HPDE6-E6E7 (cell line): ENCODE measurements around the gene PWP1.

Experiments used
- DNase-seq: peaks from one replicate; pipeline ENCODE4 v3.0.0; 2011; ENCODE audit warnings: missing footprints; ENCODE audit errors: extremely low spot score

Gene PWP1

DNA sequence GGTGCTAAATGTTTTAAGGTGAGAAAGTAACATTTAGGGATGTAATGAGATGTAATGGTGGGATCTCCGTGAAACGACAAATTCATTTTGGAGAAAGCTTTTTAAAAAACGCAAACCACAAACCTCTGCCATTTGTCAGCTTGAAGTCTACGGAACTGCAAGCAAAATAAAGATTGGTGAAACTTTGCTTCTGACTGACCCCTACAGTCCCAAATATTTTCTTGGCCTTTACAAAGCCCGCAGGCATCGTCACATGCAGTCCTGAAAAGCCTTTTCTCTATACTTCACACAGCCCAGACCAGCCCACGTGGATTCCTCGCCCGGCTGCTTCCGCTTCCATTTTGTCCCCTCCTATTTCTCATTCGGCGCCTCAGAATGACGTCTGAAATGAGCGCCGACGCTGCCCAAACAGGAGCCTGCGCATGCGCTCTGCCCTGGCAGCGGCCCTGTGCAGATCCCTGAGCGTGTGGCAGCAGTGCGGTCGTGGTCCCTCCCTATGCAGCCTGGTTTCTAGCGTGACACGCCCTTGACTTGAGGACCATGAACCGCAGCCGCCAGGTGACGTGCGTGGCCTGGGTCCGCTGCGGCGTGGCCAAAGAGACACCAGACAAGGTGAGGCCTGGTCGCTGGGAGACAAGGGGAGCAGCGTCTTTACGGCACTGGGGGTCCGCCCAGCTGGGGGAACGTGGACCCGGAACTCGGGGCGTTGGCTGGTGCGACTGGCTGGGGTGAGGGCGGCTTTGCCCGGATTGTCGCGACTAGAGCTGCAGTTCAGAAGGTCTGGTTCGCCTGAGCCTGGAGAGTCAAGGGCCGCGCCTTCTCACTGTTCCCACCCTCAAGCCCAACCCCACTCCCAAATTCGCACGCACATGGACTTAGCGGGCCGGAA is at the start of gene PWP1:
TSS of gene PWP1 (plus strand) at position 440 of the 889 bp plus-strand sequence. CDS start at position 541, 101 bp downstream.
- DNase-seq, result peak; percentile 94

DNA sequence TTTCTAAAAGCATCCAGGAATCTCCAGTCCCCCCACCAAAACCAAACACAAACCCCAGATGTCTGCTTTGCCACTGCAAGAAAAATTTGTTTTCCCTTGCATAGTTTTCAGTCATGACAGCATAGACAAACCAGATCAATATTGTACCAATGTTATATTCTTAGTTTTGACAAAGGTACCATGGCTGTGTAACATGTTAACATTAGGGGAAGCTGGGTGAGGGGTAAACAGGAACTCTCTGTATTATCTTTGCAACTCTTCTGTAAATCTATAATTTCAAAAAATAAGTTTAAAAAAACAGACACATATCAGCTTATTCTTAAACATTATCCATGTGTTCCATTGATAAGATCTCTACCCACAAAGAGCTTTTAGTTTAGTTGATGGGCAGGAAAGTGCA is 44.4 kb upstream of the PWP1 start:
- no peak for DNase-seq

DNA sequence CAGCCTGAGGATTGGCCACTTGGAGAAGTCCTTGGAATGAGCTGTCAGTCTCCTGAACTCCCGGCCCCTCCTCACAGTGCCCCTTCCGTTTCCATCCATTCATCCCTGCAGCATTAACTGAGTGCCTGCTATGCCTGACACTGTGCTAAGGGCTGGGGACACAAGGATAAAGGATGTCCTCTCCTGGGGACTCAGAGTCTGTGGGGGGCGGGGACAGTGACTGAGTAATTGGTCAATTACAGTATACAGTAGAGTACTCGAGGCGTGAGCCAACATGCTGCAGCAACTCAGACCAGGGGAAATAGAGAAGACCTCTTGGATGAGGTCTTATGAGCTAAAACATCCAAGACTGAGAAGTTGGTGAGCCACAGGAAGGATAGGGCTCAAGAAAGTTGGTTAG is 43.4 kb upstream of the PWP1 start:
- DNase-seq, result no peak

DNA sequence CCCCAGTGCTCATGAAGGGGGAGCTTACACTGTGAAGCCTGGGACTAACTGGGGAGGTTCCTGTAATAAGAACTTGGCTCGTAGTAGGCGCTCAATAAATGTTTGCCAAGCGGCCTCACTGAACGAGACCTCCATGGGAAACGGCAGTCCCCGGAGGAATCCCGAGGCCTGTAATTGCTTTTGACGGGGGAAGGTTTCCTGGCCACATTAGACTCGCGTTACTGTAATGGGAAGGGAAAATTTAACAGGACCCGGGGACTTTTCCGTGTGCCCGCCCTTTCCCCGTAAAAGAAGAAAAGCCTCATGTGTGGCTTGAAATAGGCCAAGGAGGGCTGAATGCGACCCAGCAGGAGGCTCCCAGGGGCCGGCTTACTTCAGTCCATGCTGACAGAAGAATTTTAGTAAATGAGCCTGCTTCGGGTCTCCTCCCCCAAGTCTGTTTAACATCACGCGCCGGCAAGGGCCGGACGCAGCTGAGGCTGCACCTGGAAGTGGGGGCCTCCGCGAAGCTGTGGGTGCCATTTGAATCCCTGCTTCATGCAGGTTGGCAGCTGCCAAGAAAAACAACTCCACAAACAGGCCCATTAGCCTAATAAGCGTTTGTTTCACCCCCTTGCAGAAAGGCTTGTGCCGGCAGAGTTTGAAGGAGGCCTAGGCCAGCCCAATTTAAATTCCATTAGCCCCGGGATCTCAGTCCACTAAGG is 39.8 kb upstream of the PWP1 start:
- no peak for DNase-seq

DNA sequence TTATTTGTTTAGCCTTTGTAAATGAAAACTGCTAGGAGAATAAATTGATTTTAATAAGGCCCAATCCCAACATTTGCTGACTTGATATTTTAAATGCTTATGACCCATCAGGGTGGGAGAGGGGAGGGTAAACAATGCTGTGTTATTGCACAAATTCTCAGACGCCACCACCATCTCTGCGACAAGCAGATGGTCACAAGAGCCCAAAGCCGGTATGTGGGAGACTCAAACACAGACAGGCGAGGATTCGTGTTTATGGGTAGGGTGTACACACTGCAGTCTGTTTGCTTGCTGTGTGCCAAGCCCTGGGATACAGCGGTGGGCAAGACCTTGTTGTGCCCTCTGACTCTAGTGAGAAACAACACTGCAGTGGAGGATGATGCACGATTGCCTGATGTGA is 39.2 kb upstream of the PWP1 start:
- DNase-seq, result no peak

DNA sequence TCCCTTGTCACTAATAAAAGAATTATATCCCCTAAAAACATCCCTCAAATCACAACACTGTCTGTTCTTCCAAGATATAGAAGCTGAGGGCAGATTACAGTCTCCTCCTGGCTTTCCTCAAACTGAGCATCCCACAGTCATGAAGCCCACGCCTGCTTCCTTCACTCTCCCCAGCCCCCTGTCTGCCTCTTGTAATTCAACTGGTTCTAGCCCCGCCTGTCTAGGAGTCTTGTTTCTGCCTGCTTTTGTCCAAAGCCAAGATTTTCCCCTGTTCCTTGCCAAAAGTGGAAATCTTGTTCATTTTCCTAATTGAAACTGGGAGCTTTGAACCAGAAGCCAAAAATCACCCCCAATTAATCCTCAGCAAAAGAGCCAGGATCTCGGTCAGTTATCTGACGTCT is 35.9 kb upstream of the PWP1 start:
- DNase-seq, result no peak

DNA sequence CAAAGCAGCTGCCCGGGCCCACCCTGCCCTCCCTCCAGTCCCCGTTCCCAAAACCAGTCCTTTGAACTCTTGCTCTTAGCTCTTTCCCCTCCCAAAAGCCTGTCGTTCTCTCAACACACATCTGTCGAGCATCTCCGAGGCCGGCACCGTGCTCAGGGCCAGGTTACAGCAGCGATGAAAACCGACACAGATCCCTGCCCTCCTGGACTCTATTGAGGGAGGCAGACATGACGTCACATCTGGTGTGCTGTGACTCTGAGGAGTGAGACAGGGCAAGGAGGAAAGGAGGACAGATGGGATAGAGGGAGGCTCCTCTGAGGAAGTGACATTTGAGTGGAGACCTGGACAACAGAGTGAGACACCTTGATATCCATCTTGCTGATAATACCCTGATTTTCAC is 34.6 kb upstream of the PWP1 start:
- DNase-seq, result no peak

DNA sequence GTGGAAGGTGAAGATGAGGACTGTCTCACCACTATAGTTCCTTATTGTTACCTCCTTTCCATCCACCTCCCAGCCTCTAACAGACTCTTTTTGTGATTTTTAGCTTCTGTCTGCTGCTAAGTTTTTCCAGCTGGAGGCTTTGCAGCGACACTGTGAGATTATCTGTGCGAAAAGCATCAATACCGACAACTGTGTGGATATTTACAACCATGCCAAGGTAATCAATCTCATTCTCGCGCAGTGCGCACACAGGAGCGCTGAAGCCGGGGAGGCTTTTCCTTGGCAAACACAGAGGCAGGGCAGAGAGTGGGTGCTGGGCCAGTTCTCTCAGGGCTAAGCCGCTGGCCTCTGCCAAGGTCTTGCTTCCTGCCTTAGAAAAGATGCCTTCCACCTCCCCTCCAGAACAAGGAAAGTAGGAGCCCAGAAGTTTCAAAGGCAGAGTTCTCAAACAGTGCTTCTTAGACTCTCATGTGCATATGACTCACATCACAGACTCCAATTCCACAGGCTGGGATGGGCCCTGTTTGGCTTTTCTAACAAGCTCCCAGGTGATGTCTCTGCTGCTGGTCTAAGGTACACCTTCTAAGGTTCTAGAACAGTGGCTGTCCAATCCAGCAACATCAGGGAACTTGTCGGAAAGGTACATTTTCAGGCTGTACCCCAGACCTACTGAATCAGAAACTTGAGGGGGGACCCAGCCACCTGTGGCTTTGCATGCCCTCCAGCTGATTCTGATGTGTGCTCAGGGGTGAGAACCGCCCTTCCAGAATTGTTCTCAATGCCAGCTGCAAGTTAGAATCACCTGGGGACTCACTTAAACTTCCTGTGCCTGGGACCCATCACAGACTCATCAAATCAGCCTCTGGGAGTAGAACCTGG is 33.8 kb upstream of the PWP1 start:
- DNase-seq, result no peak

DNA sequence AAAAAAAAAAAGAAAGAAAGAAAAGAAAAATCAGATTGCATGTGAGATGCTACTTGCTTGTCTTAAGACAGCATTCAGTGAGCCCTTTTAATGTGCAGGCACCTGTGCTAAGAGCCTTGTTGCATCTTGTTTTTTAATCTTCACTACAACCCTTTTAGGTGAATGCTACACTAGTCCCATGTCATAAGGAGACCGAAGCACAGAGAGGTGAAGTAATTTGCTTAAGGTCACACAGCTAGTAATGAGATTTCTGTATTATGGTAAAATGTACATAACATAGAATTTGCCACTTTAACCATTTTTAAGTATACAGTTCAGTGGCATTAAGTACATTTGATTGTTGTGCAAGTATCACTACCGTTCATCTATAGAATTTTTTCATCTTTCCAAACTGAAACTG is 32.1 kb upstream of the PWP1 start:
- DNase-seq, result no peak

DNA sequence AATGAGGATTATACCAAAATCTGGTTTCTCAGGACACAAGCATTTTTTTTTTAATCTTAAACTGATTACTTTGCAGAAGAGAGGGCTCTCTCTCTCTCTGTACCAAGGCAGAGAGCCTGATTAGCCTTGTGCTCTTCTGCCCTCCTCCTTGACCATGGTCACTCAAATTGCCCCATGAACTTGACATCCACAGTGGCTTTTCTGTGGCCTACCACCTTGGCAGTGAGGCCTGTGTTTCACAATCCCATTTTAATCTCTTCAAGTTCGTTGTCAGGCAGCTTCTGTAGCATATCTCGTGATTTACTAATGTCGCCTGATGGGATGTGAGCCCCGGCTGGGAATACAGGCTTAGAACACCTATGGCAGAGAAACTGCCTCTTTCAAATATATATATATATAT is 30.7 kb upstream of the PWP1 start:
- no peak for DNase-seq

DNA sequence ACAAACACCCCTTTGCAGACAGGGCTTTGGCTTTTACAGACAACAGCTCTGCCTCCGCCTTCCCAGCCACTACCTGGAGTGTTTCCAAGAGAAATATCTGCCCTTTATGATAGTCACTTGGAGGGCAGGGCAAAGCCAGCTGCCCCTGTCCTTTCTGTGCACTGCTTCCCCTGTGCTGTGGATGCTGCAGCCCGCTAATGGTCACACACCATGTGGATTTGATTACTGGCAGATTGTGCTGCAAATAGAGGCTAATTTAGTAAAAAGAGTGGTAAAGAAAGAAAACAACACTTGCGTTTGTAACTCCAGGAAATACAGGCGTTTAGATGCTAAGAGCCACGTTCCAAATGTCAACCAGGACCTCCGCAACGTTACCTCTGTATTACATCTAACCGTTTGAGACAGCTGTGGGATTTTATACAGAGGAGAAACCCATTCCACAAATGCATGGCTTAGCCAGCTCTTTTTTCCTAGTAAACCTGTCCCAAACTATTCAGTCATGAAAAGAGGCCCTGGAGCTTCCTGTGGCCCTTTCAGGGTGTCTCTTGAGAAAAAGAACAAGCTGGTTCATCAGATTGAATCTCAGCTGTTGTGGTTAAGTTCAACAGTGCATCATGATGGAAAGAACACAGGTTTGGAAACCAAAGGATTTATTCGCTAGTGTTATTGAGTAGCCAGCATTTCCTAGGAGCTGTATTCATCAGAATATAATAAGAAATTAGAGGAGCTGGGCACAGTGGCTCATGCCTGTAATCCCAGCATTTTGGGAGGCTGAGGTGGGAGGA is 30.1 kb upstream of the PWP1 start:
- no peak for DNase-seq

DNA sequence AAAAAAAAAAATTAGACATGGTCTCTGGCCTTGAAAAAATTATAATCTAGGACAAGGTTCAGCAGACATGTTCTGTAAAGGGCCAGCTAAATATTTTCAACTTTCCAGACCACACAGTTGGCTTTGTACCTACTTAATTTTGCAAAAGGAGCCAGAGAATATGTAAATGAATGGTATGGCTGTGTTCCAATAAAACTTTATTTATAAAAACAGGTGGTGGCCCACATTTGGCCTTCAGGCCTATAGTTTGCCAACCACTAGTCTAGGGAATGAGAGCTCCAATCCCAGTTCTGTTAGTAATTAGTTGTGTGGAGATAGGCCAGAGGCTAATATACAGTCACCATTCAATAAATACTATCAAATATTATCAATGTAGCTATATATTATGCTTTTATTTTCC is 29.3 kb upstream of the PWP1 start:
- DNase-seq, result no peak

DNA sequence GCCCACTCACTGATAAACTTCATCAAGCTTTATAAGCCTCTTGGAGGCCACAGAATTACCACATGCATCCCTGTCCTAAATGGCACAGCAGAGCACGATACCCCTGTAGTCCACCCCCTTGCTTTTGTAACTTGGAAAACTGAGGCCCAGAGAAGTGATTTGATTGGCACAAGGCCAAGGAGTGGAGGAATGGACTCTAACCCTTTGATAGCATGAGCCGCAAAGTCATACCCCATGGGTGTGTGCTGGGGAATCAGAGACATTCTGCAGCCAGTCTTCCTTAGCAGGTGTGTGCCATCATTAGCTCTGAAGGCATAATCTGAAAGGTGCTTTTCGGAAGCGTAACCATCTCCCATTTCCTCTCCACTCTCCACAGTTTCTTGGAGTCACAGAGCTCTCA is 28.5 kb upstream of the PWP1 start:
- no peak for DNase-seq

DNA sequence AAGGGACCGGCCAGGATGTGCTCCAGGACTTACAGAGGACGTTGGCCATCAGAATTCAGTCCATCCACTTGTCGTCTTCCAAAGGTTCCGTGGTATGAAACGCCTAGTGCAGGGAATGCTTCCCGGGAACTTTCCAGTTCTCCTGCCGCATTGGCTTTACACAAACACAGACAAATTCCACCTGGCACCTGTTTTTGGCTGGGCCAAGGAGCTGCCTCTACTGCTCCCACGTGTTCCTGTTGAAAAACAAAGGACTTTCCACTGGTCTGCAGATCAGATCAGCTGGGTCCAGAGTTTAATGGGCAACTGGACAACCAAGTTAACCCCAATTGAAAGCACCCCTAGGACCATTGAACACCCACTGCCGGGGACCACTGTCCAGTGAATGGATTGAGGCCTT is 28.0 kb upstream of the PWP1 start:
- DNase-seq, result no peak

DNA sequence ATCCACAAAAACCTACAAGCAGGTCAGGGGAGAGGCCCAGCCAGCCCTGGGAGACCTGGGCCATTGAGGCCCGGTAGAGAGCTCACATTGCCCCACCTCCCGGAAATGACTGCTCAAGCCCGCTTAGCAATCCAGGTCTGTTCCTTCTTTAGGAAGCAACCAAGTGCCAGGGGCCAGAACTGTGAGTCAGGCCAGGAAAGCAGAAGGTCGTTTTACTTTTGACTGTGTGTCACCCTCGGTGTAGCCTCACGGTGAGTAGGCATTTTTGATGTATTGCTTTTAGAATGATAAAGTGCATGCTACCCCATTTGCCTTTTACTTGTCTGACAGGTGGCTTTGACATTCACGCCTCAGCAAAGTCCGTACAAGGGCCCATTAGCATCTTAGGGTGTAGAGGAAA is 25.4 kb upstream of the PWP1 start:
- DNase-seq, result peak; percentile 71

DNA sequence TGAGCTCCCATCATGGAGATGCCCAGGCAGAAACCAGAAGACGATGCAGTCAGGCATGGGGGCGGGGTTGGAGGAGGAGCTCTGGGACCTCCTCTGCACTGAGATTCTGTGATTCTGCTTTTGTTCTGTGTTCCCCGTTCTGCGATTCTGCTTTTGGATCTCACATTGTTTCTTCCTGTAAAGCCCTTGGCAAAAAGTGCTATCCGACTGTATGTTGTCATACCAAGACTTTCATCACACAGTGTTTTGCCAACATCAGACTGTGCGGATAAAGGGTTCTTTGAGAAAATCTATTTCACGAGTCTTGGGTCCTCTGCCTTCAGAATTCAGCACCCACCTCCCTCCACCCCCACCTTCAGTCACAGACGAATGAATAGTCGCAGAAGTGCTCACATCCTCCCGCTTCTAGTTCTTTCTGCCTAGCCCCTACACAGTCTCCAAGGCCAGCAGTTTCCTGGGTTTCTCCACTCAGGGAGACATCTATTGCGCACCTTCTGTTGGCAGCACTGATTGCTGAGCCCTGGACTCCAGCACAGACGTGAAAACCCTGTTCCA is 24.7 kb upstream of the PWP1 start:
- no peak for DNase-seq

DNA sequence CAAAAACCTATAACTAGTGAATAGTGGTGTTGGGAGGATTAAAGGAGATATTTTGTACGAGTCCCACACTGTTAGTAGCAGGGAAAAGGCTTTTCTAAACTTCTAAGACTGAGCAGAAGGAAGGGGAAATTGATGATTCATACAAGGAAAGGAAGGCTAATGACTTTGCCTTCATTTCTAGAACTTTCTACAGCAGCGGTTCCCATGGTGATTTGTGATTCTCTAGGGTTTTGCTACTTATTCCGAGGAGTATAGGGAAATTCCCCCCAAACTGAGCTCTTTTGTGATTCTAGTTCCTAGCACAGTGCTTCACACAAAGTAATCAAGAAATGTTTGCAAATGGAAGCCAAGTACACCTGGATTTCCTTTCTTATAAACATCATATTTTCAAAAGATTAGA is 23.8 kb upstream of the PWP1 start:
- no peak for DNase-seq

DNA sequence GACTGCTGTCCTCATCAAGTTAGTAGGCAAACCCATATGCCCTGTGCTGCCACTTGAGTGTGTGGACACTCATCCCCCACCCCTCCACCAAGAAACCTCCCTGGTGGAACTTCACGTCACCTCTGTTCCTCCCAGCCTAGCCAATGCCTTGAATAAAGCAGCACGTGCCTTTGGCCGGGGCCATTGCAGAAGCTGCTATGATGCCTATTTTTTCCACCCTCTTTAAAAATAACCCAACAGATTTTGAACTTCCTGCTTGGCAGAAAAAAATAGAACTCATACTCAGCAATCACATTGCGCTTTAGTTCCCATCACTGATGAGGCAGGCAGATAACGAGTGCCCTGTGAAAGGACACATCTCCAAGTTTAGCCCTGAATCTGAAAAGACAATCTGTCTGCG is 23.1 kb upstream of the PWP1 start:
- DNase-seq, result no peak

DNA sequence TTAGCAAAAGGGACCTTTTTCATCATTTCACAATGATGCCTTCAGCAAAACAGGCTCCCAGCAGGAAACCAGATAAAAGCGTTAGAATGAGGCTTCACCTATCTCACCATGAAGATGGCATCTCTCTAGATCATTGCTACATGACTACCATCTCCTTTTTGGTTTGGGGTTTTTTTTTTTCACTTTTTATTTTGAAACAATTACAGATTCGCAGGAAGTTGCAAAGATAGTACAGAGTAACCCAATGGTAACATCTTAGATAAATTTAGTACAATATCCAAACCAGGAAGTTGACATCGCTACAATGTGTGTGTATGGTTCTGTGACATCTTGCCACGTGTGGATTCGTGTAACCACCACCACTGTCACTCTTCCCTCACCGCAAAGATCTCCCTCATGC is 22.3 kb upstream of the PWP1 start:
- no peak for DNase-seq

DNA sequence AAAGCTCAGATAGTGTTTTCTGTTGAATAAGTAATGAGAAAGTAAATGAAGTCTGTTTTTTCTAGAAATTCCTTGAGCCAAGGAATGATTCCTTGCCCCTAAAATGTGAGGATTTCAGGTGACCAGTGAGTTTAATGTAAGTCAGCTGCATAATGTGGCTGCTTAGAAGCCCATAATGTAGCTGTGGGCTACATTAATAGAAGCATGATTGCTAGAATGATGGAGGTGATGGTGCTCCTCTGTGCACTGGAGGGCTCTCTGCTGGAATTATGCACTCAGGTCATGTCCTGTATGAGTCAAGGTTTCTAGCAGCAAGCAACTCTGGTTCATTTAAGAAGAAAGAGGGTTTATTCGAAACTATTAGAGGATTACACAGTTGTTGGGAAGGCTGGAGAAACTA is 19.6 kb upstream of the PWP1 start:
- no peak for DNase-seq

DNA sequence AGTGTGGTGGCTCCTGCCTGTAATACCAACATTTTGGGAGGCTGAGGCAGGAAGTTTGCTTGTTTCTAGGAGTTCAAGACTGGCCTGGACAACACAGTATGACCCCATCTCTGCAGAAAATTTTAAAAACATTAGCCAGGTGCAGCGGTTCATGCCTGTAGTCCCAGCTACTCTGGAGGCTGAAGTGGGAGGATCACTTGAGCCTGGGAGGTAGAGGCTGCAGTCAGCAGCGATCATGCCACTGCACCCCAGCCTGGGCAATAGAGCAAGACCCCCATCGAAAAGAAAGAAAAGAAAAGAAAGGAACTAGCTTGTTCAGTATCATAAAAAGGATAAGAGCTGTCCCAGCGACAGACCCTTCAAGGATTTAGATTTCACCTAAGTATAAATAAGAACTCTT is 18.1 kb upstream of the PWP1 start:
- no peak for DNase-seq
